ENCODE measurements around the gene MILR1.
"Not testable (repeated sequence)": the region's sequence is repeated elsewhere in the genome, so short reads cannot be mapped to it uniquely, and the experiment has no call there.

Gene MILR1

GRCh38 chr17:64470625-64471024 lies 21.7 kb downstream of the MILR1 start:
- no peak for DNase-seq (ENCODE audit: low read depth in 2 of 2)

- DNase-seq (ENCODE audit: low read depth in 2 of 2), result no peak
These were observed 22.5 kb downstream of the MILR1 start for GRCh38 chr17:64471440-64471839.

DNA sequence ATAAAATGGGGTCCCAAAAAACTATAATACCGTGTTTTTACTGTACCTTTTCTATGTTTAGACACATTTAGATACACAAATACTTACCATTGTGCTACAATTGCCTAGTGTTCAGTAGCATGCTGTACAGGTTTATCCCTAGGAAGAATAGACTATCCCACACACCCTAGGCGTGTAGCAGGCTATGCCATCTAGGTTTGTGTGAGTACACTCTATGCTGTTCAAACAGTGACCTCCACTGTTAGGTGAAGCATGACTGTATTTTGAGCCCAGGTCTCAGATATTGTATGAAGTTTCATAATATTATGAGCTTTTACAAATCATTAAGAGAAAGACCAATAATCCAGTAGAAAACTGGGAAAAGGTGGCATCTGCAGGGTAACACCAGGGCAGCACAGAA lies 23.6 kb downstream of the MILR1 start:
- no peak for DNase-seq (ENCODE audit: low read depth in 2 of 2)

- no peak for DNase-seq (ENCODE audit: low read depth in 2 of 2)
These were observed 28.9 kb downstream of the MILR1 start for GRCh38 chr17:64477849-64478248.

DNA sequence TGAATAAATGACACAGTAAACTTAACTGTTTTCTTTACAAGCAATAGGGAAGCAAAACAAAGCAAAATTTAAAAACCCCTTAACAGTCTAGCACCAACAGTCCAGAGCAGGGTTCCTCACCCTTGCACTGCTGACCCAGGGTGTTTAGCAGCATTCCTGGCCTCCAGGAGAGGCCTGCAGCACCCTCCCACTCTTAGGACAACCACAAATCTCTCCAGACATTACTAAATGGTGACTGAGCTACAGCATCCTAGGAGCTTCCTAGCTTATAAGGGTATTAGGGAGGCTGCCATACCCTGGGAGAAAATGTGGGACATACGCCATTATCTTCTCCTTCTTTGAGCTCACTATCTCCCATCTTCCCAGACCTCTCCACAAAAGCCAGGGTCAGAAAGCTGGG lies 32.0 kb downstream of the MILR1 start:
- DNase-seq (ENCODE audit: low read depth in 2 of 2), result no peak

- DNase-seq (ENCODE audit: low read depth in 2 of 2), result no peak
These were observed 35.5 kb downstream of the MILR1 start for GRCh38 chr17:64484380-64484779.

DNA sequence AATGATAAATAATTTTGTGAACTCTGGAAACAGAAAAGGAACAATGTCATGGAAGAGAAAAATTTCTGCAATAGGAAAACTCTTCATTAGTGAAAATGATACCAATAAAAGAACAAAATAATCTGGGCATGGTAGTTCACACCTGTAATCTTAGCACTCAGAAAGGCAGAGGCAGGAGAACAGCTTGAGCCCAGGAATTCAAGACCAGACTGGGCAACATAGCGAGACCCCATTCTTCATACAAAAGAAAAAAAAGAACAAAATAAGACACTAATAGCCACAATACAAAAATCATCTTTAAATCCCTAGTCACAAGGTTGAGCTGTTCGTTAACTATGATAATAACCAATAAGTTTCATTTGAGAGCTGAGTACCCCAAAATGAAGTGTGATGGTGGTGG lies 39.4 kb downstream of the MILR1 start:
- no peak for DNase-seq (ENCODE audit: low read depth in 2 of 2)

- no peak for DNase-seq (ENCODE audit: low read depth in 2 of 2)
These were observed 42.3 kb downstream of the MILR1 start for GRCh38 chr17:64491034-64491860.

- peak in 1 of 2 experiments; percentile 49 for DNase-seq (ENCODE audit: low read depth in 2 of 2)
These were observed 43.1 kb downstream of the MILR1 start for GRCh38 chr17:64491994-64492393.

DNA sequence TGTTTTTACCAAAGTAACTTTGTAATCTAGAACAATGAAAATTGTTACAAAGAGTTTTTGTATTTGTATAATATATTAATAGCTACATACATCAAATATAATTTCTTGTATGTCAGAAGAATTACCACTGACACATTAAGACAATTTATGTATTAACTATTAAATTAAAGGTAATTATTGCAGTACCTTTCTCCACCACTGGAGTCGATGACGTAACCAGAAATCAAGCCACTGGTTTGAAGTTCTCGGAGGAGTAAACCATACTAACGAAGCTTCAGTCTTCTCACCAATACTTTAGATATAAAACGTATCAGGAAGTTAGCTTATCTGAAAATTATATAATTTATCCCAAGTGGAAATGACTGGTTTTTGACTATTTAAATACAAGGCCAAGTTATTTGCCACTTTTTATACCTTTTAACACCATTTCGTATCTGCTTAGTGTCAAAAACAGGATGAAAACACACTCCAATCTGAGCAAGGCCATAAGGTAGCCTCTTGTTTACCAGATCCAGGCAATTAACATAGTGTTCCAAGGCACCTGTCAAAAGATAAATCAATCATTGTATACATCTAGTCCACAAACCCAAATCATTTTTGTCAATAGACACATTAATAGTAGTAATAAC lies 43.7 kb downstream of the MILR1 start:
- DNase-seq (ENCODE audit: low read depth in 2 of 2), result no peak

GRCh38 chr17:64494121-64494520 lies 45.2 kb downstream of the MILR1 start:
- no peak for DNase-seq (ENCODE audit: low read depth in 2 of 2)

DNA sequence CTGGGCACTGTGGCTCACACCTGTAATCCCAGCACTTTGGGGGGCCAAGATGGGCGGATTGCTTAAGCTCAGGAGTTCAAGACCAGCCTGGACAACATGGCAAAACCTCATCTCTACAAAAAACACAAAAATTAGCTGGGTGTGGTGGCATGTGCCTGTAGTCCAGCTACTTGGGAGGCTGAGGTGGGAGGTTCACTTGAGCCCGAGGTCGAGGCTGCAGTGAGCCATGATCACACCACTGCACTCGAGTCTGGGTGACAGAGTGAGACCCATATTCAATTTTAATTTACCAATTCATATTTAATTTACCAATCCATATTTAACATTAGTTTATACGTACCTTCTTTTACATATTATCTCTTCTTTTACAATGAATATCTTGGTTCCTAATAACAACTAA lies 46.4 kb downstream of the MILR1 start:
- not testable (repeated sequence) for DNase-seq (ENCODE audit: low read depth in 2 of 2)

GRCh38 chr17:64496348-64496785 lies 47.5 kb downstream of the MILR1 start:
- DNase-seq (ENCODE audit: low read depth in 2 of 2), result no peak

DNA sequence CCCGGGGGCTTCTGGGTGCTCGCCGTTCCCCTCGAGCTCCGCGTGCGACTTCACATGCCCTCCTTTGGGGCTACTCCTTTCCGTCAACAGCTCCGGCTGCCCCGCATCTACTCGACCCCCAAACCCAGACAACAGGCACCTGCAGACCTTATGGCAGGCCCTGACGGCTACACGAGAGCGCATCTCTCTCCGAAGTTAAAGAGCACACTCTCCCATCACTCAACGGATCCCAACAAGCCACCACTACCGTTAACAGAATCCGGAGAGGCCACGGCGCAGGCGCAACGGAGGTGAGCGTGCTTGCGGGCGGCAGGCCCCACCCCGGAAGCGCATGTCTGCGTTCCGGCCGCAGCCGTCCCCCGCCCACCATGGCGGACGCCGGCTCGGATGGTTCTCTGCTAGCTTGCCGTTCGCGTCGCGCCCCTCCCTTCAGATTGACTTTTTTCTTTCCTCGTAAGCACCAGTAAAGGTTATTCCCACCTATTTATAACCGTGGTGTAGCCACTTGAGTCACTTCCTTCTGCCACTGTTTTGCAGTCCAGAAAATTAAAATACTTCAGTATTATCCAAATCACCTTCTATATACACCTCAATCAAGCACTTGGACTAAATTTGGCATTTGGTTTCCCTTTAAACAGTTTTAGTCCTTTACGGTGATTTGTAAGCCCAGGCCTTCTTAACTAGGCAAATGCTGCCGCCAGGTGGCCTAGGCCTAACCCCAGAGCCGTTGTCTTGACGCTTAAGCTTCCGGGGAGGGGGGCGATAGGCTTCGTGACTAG lies 48.1 kb downstream of the MILR1 start, which contains the start of gene POLG2:
Gene POLG2 (minus strand): TSS at position 269 of the 779 bp plus-strand sequence. CDS start 86 bp downstream, at position 183.
- DNase-seq (ENCODE audit: low read depth in 2 of 2), result peak; percentile 76 to 77

GRCh38 chr17:64497565-64498035 lies 48.7 kb downstream of the MILR1 start:
- DNase-seq (ENCODE audit: low read depth in 2 of 2), result no peak

DNA sequence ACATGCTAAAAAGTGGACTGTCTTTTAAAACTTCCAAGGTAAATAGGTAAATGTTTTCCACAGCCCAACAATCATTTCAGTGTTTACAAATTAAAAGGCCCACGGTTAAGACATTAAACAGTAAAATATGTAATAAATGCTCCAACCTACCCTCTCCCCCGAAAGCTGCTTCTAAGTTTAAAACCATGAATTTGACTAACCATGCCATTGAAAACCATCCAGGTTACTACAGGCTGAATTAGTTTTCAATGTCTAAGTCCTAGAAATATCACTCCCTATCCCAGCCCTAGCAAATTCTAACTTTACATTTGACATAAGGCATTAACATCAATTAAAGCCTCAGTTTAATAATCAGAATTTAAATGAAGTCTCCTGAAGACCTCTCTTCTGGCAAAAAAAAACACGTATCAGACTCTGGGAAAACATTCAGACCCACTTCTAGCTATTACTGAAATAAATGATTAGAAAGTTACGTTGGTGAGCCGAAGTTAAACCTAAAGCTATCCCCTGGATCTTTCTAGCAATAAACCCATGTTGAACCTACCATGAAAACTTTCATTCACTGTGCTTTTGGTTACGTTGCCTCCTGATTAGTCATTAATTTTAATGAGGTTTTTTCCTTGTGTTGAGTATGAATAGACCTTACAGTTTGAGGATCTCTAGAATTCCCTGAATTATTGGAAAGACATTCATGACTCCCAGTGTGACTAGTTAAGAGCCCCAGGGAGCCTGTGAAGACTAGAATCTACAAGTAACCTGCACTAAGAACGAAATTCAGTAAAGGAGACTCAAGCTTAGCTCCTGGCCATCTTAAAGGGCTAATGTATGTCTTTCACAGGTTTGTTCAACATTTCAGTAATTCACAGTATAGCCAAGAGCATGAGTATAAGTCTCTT lies 49.6 kb downstream of the MILR1 start:
- DNase-seq (ENCODE audit: low read depth in 2 of 2), result no peak

GRCh38 chr17:64499805-64500486 lies 51.0 kb downstream of the MILR1 start:
- no peak for DNase-seq (ENCODE audit: low read depth in 2 of 2)

DNA sequence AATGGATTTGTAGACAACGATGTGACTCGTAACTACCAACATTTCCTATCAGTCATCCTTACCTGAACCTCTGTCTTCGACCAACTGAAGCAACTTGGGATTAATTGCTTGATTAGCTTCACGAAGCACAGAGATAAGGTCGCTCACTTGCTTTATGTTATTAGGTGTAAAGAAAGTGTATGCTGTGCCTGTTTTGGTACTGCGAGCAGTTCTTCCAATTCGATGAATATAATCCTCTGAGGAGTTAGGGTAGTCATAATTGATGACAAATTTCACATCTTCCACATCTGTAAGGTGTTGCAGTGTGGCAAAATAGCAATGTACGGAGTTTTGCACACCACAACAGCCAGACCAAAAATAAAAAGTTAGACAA lies 51.6 kb downstream of the MILR1 start:
- DNase-seq (ENCODE audit: low read depth in 2 of 2), result no peak

GRCh38 chr17:64500862-64501765 lies 52.2 kb downstream of the MILR1 start:
- DNase-seq (ENCODE audit: low read depth in 2 of 2), result no peak

GRCh38 chr17:64502021-64502420 lies 53.1 kb downstream of the MILR1 start:
- no peak for DNase-seq (ENCODE audit: low read depth in 2 of 2)
